Breast epithelium (tissue), 4 donors: ENCODE measurements around the gene TRMT2B. TPM values are rescaled to one million over a fixed set of nuclear protein-coding genes. Genes with fewer than 3 reads are reported as not detected.

Experiments
- DNase-seq, 2 donors: peaks; one replicate each; pipeline ENCODE4 v3.0.0-alpha.2; 2019; ENCODE audit warnings: low spot score in 2 of 2
- H3K27ac ChIP-seq, 2 donors: fragments of 200-600 bp; sonication (generic) in 1 of 2; one replicate each; pipeline ENCODE4 v1.5.1; 2016 to 2019; ENCODE audit warnings: mild to moderate bottlenecking in 1 of 2
- H3K27me3 ChIP-seq, 2 donors: fragments of 200-600 bp; sonication (generic) in 1 of 2; one replicate each; pipeline versions ENCODE4 v1.5.1 to v1.6.0; 2017 to 2019; ENCODE audit warnings: control low read depth in 1 of 2, mild to moderate bottlenecking in 1 of 2
- H3K36me3 ChIP-seq: fragments of 200-600 bp; one replicate; pipeline ENCODE4 v1.5.1; 2019
- H3K4me1 ChIP-seq, 2 donors: fragments of 200-600 bp; sonication (generic); one replicate each; pipeline ENCODE4 v1.5.1; 2016 to 2019; ENCODE audit warnings: control low read depth in 1 of 2
- H3K4me3 ChIP-seq, 3 donors: fragments of 200-600 bp; sonication (generic); 1 replicate in 2 of 3; 2 replicates in 1 of 3; pipeline ENCODE4 v1.5.1; 2016 to 2019; ENCODE audit warnings: mild to moderate bottlenecking in 3 of 3, moderate library complexity in 2 of 3
- H3K9me3 ChIP-seq, 2 donors: fragments of 200-600 bp; sonication (generic) in 1 of 2; one replicate each; pipeline ENCODE4 v1.5.1; 2016 to 2019; ENCODE audit warnings: control low read depth in 1 of 2
- CTCF ChIP-seq, 3 donors: fragments of 450-650 bp; IDR thresholded peaks; one replicate each; pipeline ENCODE4 v1.5.1; 2016 to 2017; ENCODE audit warnings: antibody characterized with exemption in 3 of 3, mild to moderate bottlenecking in 3 of 3, moderate library complexity in 3 of 3
- POLR2A ChIP-seq: fragments of 450-650 bp; IDR thresholded peaks from one replicate; pipeline ENCODE4 v1.6.1; 2016; ENCODE audit warnings: antibody characterized with exemption, mild to moderate bottlenecking, moderate library complexity
- POLR2AphosphoS5 ChIP-seq, 3 donors: sonication (generic); formaldehyde crosslinking; IDR thresholded peaks; one replicate each; pipeline ENCODE4 v1.6.1; 2017; ENCODE audit warnings: antibody characterized with exemption in 3 of 3
- intact Hi-C: fragments of 100-400 bp; cut with DNase I; formaldehyde crosslinking; loops from one replicate; pipeline ENCODE4 v1.15.1; 2023; ENCODE audit warnings: low total_unique reads
- total RNA-seq, 3 donors: library from RNA; depleted of rRNA; stranded (reverse); fragments of >200 nt; gene quantifications; one replicate each; pipeline ENCODE4 v1.1.0, GENCODE V29; 2016

Gene TRMT2B
- total RNA-seq, 3 donors from 2014 or later: 15.2 to 23.6 (median 17.7) TPM

GRCh38 chrX:100980608-100981497, 71.1 kb downstream of the TRMT2B start:
- Histone ChIP-seq H3K36me3 (no peaks in the 10 kb centered on the region), H3K9me3 (no peaks in the 10 kb centered on the region), H3K4me3 (no peak overlapping the region), H3K27ac (peak overlapping the region; percentile 10 to 52), H3K27me3 (peaks cover 0 to 6% of the 10 kb centered on the region in 2 donors), H3K4me1 (no peaks in the 10 kb centered on the region)
- intact Hi-C loops: no loop called here
- TF ChIP-seq POLR2AphosphoS5 (IDR thresholded peaks at IDR 0.05) (no peak), CTCF (IDR thresholded peaks at IDR 0.05) (no peak), POLR2A (no peak)
- peak; percentile 38 to 61 for DNase-seq

GRCh38 chrX:100979881-100980607, 71.9 kb downstream of the TRMT2B start:
- Histone ChIP-seq H3K4me1 (no peaks in the 10 kb centered on the region), H3K36me3 (no peaks in the 10 kb centered on the region), H3K4me3 (no peak overlapping the region), H3K27ac (peak overlapping the region; percentile 52 to 55), H3K9me3 (no peaks in the 10 kb centered on the region), H3K27me3 (peaks cover 0 to 6% of the 10 kb centered on the region in 2 donors)
- no peak for DNase-seq
- TF ChIP-seq POLR2AphosphoS5 (IDR thresholded peaks at IDR 0.05) (no peak), CTCF (IDR thresholded peaks at IDR 0.05) (no peak), POLR2A (no peak)
- intact Hi-C loops: no loop called here

- Histone ChIP-seq H3K4me1 (no peaks in the 10 kb centered on the region), H3K27me3 (peaks cover 0 to 6% of the 10 kb centered on the region in 2 donors), H3K27ac (no peak overlapping the region), H3K4me3 (no peak overlapping the region), H3K36me3 (no peaks in the 10 kb centered on the region), H3K9me3 (peaks cover 0 to 6% of the 10 kb centered on the region in 2 donors)
- no peak for DNase-seq
- intact Hi-C loops: no loop called here
- TF ChIP-seq CTCF (IDR thresholded peaks at IDR 0.05) (no peak), POLR2AphosphoS5 (IDR thresholded peaks at IDR 0.05) (no peak)
Observed at GRCh38 chrX:100976211-100976610, 75.7 kb downstream of the TRMT2B start.

- Histone ChIP-seq H3K27ac (no peak overlapping the region), H3K4me3 (no peak overlapping the region), H3K36me3 (no peaks in the 10 kb centered on the region), H3K4me1 (no peaks in the 10 kb centered on the region), H3K27me3 (peaks cover 0 to 4% of the 10 kb centered on the region in 2 donors), H3K9me3 (peaks cover 0 to 6% of the 10 kb centered on the region in 2 donors)
- intact Hi-C loops: no loop called here
- no peak for TF ChIP-seq POLR2AphosphoS5 (IDR thresholded peaks at IDR 0.05)
- TF ChIP-seq CTCF (IDR thresholded peaks at IDR 0.05): no peak
- TF ChIP-seq POLR2A: no peak
- DNase-seq: no peak
Observed at GRCh38 chrX:100975212-100975611, 76.7 kb downstream of the TRMT2B start.

GRCh38 chrX:100973411-100973810, 78.5 kb downstream of the TRMT2B start:
- Histone ChIP-seq H3K4me3 (no peak overlapping the region), H3K36me3 (no peaks in the 10 kb centered on the region), H3K9me3 (peaks cover 0 to 6% of the 10 kb centered on the region in 2 donors), H3K4me1 (no peaks in the 10 kb centered on the region), H3K27ac (no peak overlapping the region), H3K27me3 (peaks cover 0 to 7% of the 10 kb centered on the region in 2 donors)
- intact Hi-C loops: no loop called here
- DNase-seq: no peak
- no peak for TF ChIP-seq POLR2A
- no peak for TF ChIP-seq POLR2AphosphoS5 (IDR thresholded peaks at IDR 0.05)
- no peak for TF ChIP-seq CTCF (IDR thresholded peaks at IDR 0.05)
